Measurements from ENCODE around the gene PAPLN.
"Not testable (repeated sequence)": the region's sequence is repeated elsewhere in the genome, so short reads cannot be mapped to it uniquely, and the experiment has no call there.

The PAPLN gene

GRCh38 chr14:73237219-73237785 lies at the start of gene PAPLN:
Gene PAPLN, plus strand, starts transcription at chr14:73237506. Its CDS starts 2,273 bp downstream, at chr14:73239779.
- TF ChIP-seq POLR2A (IDR thresholded peaks at IDR 0.05; ENCODE audit: low read length) (no peak), GATA1 (IDR thresholded peaks at IDR 0.05; ENCODE audit: low read depth, low read length) (no peak)
- peak; percentile 46 to 48 for DNase-seq

- no peak for DNase-seq
- no peak for TF ChIP-seq GATA1 (IDR thresholded peaks at IDR 0.05; ENCODE audit: low read depth, low read length)
- TF ChIP-seq POLR2A (IDR thresholded peaks at IDR 0.05; ENCODE audit: low read length), result no peak
Measured at GRCh38 chr14:73188501-73188911, 48.8 kb upstream of the PAPLN start.

GRCh38 chr14:73189651-73190050 lies 47.7 kb upstream of the PAPLN start:
- TF ChIP-seq GATA1 (IDR thresholded peaks at IDR 0.05; ENCODE audit: low read depth, low read length), result no peak
- TF ChIP-seq POLR2A (IDR thresholded peaks at IDR 0.05; ENCODE audit: low read length), result no peak
- DNase-seq, result no peak

GRCh38 chr14:73191441-73191840 lies 45.9 kb upstream of the PAPLN start:
- DNase-seq, result no peak
- no peak for TF ChIP-seq POLR2A (IDR thresholded peaks at IDR 0.05; ENCODE audit: low read length)
- no peak for TF ChIP-seq GATA1 (IDR thresholded peaks at IDR 0.05; ENCODE audit: low read depth, low read length)

GRCh38 chr14:73194306-73194705 lies 43.0 kb upstream of the PAPLN start:
- DNase-seq, result not testable (repeated sequence)

GRCh38 chr14:73198253-73198652 lies 39.1 kb upstream of the PAPLN start:
- TF ChIP-seq GATA1 (IDR thresholded peaks at IDR 0.05; ENCODE audit: low read depth, low read length), result no peak
- no peak for TF ChIP-seq POLR2A (IDR thresholded peaks at IDR 0.05; ENCODE audit: low read length)

GRCh38 chr14:73203527-73203926 lies 33.8 kb upstream of the PAPLN start:
- no peak for TF ChIP-seq GATA1 (IDR thresholded peaks at IDR 0.05; ENCODE audit: low read depth, low read length)
- no peak for TF ChIP-seq POLR2A (IDR thresholded peaks at IDR 0.05; ENCODE audit: low read length)
- no peak for DNase-seq

More at GRCh38 chr14:73198253-73198652, 39.1 kb upstream of the PAPLN start:
- no peak for DNase-seq

- no peak for DNase-seq
- TF ChIP-seq POLR2A (IDR thresholded peaks at IDR 0.05; ENCODE audit: low read length) (no peak), GATA1 (IDR thresholded peaks at IDR 0.05; ENCODE audit: low read depth, low read length) (no peak)
Measured at GRCh38 chr14:73207615-73208014, 29.7 kb upstream of the PAPLN start.

- peak; percentile 26 to 67 for DNase-seq
- TF ChIP-seq POLR2A (IDR thresholded peaks at IDR 0.05; ENCODE audit: low read length) (no peak), GATA1 (IDR thresholded peaks at IDR 0.05; ENCODE audit: low read depth, low read length) (no peak)
Measured at GRCh38 chr14:73208390-73208789, 28.9 kb upstream of the PAPLN start.

- DNase-seq, result no peak
- no peak for TF ChIP-seq GATA1 (IDR thresholded peaks at IDR 0.05; ENCODE audit: low read depth, low read length)
Measured at GRCh38 chr14:73208846-73209245, 28.5 kb upstream of the PAPLN start.

- no peak for TF ChIP-seq POLR2A (IDR thresholded peaks at IDR 0.05; ENCODE audit: low read length)
- DNase-seq, result no peak
Measured at GRCh38 chr14:73209953-73210352, 27.4 kb upstream of the PAPLN start.

- no peak for DNase-seq
- TF ChIP-seq GATA1 (IDR thresholded peaks at IDR 0.05; ENCODE audit: low read depth, low read length), result no peak
- TF ChIP-seq POLR2A (IDR thresholded peaks at IDR 0.05; ENCODE audit: low read length), result no peak
Measured at GRCh38 chr14:73211251-73212040, 25.9 kb upstream of the PAPLN start.

GRCh38 chr14:73216030-73216429 lies 21.3 kb upstream of the PAPLN start:
- DNase-seq, result no peak
- TF ChIP-seq GATA1 (IDR thresholded peaks at IDR 0.05; ENCODE audit: low read depth, low read length), result no peak
- TF ChIP-seq POLR2A (IDR thresholded peaks at IDR 0.05; ENCODE audit: low read length), result no peak

GRCh38 chr14:73217411-73217810 lies 19.9 kb upstream of the PAPLN start:
- TF ChIP-seq POLR2A (IDR thresholded peaks at IDR 0.05; ENCODE audit: low read length) (no peak), GATA1 (IDR thresholded peaks at IDR 0.05; ENCODE audit: low read depth, low read length) (no peak)
- no peak for DNase-seq

- TF ChIP-seq GATA1 (IDR thresholded peaks at IDR 0.05; ENCODE audit: low read depth, low read length) (no peak), POLR2A (IDR thresholded peaks at IDR 0.05; ENCODE audit: low read length) (no peak)
Measured at GRCh38 chr14:73220061-73220460, 17.2 kb upstream of the PAPLN start.

More at GRCh38 chr14:73220061-73220460, 17.2 kb upstream of the PAPLN start:
- DNase-seq, result no peak

All from erythroblast (primary cell).